ENCODE results near the gene PRRT1. TPM values are rescaled to one million over a fixed set of nuclear protein-coding genes. Genes with fewer than 3 reads are reported as not detected.

The PRRT1 gene
- total RNA-seq (2014; rRNA removed; shearing (Covaris generic)) (0.13 and 0.47 TPM in 2 replicates), total RNA-seq (2022) (2.4 and 3.5 TPM in 2 replicates), Bru-seq, nascent RNA (percentile 29 among the genes with signal in this experiment), BruChase-seq, experiment 1, labeled RNA remaining after a 6-hour chase (percentile 45 among the genes with signal in this experiment), BruChase-seq, experiment 2, labeled RNA remaining after a 2-hour chase (percentile 42 among the genes with signal in this experiment)
- long read RNA-seq, partial matches to known transcripts = 0 of 5 reads
- long read RNA-seq, other reads (novel, unspliced or antisense) = 4 of 5 reads

DNA sequence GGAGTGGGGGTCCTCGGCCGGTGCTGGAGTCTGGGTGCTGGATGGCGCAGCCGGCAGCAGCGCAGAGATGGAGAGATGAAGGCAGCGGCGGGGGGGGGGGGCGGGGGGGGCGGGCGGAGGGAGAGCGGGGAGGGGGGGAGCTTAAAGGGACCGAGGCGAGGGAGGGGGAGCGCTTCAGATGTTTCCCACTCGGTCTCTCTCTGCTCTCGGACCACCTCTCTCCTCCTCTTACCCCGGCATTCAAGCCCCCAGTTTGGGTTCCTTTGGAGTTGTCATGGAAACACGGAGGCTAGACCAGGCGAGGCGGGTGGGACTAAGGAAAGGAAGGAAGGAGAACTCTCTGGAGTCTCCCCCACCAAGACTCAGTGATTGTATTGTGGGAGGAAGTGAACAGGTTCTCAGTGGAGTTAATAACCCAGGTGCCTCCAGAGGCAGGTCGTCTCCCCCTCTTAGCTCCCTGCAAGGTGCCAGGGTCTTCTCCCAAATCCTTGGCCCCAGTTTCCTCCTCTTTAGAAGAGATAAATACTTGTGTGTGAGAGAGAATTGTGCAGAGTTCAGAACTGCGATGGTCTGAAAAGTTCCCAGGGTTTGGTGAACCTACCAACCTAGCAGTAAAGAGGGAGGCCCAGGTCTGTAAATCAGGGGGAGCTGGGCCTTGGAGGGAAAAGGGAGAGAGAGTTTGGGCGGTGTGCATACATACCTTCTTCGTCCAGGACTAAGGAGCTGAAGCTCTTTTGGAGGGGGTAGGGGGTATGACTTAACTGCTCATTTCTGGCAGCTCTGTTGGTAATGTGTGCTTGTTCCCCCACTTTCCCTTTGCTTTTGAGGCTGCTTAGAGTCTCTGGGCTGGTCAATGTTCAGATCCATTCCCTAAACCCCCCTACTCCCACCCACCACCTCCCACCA is at the start of gene PRRT1:
Gene PRRT1, minus strand, starts transcription at position 77 of the 906 bp plus-strand sequence. CDS start 112 bp downstream, outside the sequence.
- H3K9me2 ChIP-seq (ENCODE audit: insufficient read depth, low read length) = no peaks in the 10 kb centered on the region
- H3K27ac ChIP-seq (ENCODE audit: low read depth, low read length, poor library complexity, severe bottlenecking) = no peak within 1 kb of the TSS
- peaks cover 15% of the 10 kb centered on the region for H3K36me3 ChIP-seq (ENCODE audit: insufficient read depth, low read length)
- ChIA-PET CTCF (ENCODE audit: unreplicated experiment) (interaction anchor here (0.7 kb wide), 1 partner anchor 254 kb away, joined by 6 read pairs; no protein-coding TSS in a partner anchor), POLR2A (interaction anchor here (0.8 kb wide), 1 partner anchor 48 kb away, joined by 3 read pairs; no protein-coding TSS in a partner anchor)
- H3K4me3 ChIP-seq (ENCODE audit: low read depth, low read length, poor library complexity, severe bottlenecking) = no peak within 1 kb of the TSS
- peak within 1 kb of the TSS; percentile 82; the same call in 1 of the 2 replicates for H3K4me2 ChIP-seq (ENCODE audit: low read length)
- intact Hi-C loops (cut with micrococcal nuclease; ENCODE audit: unreplicated experiment) = no loop called here
- TF ChIP-seq, protein P1, sequence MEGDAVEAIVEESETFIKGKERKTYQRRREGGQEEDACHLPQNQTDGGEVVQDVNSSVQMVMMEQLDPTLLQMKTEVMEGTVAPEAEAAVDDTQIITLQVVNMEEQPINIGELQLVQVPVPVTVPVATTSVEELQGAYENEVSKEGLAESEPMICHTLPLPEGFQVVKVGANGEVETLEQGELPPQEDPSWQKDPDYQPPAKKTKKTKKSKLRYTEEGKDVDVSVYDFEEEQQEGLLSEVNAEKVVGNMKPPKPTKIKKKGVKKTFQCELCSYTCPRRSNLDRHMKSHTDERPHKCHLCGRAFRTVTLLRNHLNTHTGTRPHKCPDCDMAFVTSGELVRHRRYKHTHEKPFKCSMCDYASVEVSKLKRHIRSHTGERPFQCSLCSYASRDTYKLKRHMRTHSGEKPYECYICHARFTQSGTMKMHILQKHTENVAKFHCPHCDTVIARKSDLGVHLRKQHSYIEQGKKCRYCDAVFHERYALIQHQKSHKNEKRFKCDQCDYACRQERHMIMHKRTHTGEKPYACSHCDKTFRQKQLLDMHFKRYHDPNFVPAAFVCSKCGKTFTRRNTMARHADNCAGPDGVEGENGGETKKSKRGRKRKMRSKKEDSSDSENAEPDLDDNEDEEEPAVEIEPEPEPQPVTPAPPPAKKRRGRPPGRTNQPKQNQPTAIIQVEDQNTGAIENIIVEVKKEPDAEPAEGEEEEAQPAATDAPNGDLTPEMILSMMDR (conservative IDR thresholded peaks at IDR 0.05; ENCODE audit: low read length) = no peak
- no peak for TF ChIP-seq EZH2phosphoT487 (IDR thresholded peaks at IDR 0.05; ENCODE audit: borderline replicate concordance, low read depth, low read length)
- H3K9me3 ChIP-seq (ENCODE audit: low read length) = no peaks in the 10 kb centered on the region
- H3K4me1 ChIP-seq (ENCODE audit: insufficient read depth, low read length, poor library complexity, severe bottlenecking) = peaks cover 23% of the 10 kb centered on the region
- no peaks in the 10 kb centered on the region for H4K20me1 ChIP-seq (ENCODE audit: insufficient read depth, low read length)
- no peak within 1 kb of the TSS for H2AFZ ChIP-seq (ENCODE audit: low read length)
- TSS peak; percentile 50 for BruUV-seq (replicated peaks)
- no peak for DNase-seq (ENCODE audit: low spot score)
- no peaks in the 10 kb centered on the region; the same call in 1 of the 2 replicates for H3K79me2 ChIP-seq (ENCODE audit: insufficient read depth, low read depth, low read length)

DNA sequence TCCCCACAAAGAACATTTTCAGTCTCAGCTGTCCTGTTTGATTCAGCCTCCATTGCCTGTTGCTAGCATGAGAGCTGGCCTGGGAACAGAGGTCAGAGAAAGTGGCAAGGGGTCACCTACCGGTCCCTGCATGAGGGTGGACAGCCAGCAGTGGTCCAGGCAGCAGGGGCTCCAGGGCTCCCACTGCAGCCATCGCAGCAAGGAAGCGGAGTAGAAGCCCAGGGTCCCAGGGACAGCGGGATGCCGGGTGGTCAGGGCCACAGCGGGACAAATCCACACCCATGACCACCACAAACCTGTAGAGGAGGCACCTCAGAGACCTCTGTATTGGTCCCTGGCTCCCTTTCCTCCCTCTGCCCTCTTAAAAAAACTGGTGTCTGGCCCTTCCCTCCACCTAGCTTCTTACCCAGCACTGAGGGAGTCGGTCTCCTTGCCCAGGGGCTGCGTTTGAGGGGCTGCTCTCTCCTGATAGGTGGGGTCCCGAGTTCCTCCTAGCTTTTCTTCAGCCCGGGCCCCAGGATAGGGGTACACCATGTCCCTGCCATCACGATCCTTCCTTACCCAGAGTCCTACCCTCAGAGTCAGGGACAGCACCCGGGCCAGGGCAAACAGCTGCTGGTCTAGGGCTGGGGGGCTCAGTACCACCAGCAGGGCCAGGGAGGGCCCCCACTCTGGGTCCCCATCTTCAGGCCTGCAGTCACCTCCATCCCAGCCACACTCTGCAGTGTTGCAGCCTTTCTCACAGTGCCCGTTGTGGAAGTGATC is 49.2 kb upstream of the PRRT1 start:
- no peaks in the 10 kb centered on the region for H3K79me2 ChIP-seq (ENCODE audit: insufficient read depth, low read depth, low read length)
- no TSS peak for BruUV-seq (replicated peaks)
- no peak overlapping the region for H3K27ac ChIP-seq (ENCODE audit: low read depth, low read length, poor library complexity, severe bottlenecking)
- H3K4me3 ChIP-seq (ENCODE audit: low read depth, low read length, poor library complexity, severe bottlenecking) = no peak overlapping the region
- no peak overlapping the region for H3K4me2 ChIP-seq (ENCODE audit: low read length)
- H2AFZ ChIP-seq (ENCODE audit: low read length) = no peak overlapping the region
- H3K36me3 ChIP-seq (ENCODE audit: insufficient read depth, low read length) = no peaks in the 10 kb centered on the region
- CTCF ChIA-PET (ENCODE audit: unreplicated experiment) = no interaction called here
- H3K9me3 ChIP-seq (ENCODE audit: low read length) = no peaks in the 10 kb centered on the region
- TF ChIP-seq, protein P1 (conservative IDR thresholded peaks at IDR 0.05; ENCODE audit: low read length) = no peak
- no peak for TF ChIP-seq EZH2phosphoT487 (IDR thresholded peaks at IDR 0.05; ENCODE audit: borderline replicate concordance, low read depth, low read length)
- no peak for DNase-seq (ENCODE audit: low spot score)
- H3K9me2 ChIP-seq (ENCODE audit: insufficient read depth, low read length) = no peaks in the 10 kb centered on the region
- POLR2A ChIA-PET = no interaction called here
- H4K20me1 ChIP-seq (ENCODE audit: insufficient read depth, low read length) = no peaks in the 10 kb centered on the region
- peaks cover 19% of the 10 kb centered on the region for H3K4me1 ChIP-seq (ENCODE audit: insufficient read depth, low read length, poor library complexity, severe bottlenecking)
- intact Hi-C loops (cut with micrococcal nuclease; ENCODE audit: unreplicated experiment) = no loop called here

Measured in OCI-LY7 (cell line).